KOPT-K1 (cell line): ENCODE results near the gene CHSY1.

ENCODE experiments used
- H3K27ac ChIP-seq: fragments of 200-600 bp; sonication (generic); 2 replicates; pipeline ENCODE4 v1.5.1; 2016; ENCODE audit warnings: antibody characterized with exemption, mild to moderate bottlenecking, low read depth, low read length; ENCODE audit not compliant: poor library complexity, severe bottlenecking
- H3K36me3 ChIP-seq: fragments of 200-600 bp; sonication (generic); 2 replicates; pipeline ENCODE4 v1.5.1; 2017; ENCODE audit warnings: antibody characterized with exemption, mild to moderate bottlenecking, low read length, moderate library complexity; ENCODE audit not compliant: insufficient read depth
- H3K9me3 ChIP-seq: fragments of 200-600 bp; sonication (generic); 2 replicates; pipeline ENCODE4 v1.5.1; 2017; ENCODE audit warnings: antibody characterized with exemption, low read length, mild to moderate bottlenecking; ENCODE audit not compliant: insufficient read depth, poor library complexity, severe bottlenecking

Gene CHSY1

DNA sequence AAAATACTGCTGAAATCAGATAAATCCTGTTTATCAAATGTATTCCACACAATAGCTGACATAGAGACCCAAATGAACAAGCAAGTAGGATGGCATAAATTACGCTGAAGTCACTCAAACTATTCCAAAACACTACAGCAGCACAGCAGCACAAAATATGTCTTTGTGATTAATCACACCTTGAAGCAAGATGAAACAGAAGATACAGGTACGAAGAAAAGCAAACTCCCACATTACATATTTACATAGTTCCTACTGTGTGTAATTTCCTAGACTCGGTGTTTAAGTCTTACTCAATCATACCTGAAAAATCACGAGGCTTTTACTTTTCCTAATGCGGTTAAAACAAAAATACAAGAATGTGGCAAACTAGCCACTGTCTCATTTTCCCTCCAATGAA is 38.3 kb downstream of the CHSY1 start:
- no peaks in the 10 kb centered on the region for H3K9me3 ChIP-seq
- no peak overlapping the region for H3K27ac ChIP-seq
- H3K36me3 ChIP-seq: peaks cover 16% of the 10 kb centered on the region

GRCh38 chr15:101213147-101213546 is 38.7 kb downstream of the CHSY1 start:
- Histone ChIP-seq H3K36me3 (peaks cover 16% of the 10 kb centered on the region), H3K9me3 (no peaks in the 10 kb centered on the region), H3K27ac (no peak overlapping the region)

GRCh38 chr15:101211897-101212296 is 40.0 kb downstream of the CHSY1 start:
- H3K36me3 ChIP-seq: peaks cover 8% of the 10 kb centered on the region
- no peaks in the 10 kb centered on the region for H3K9me3 ChIP-seq
- H3K27ac ChIP-seq: no peak overlapping the region

DNA sequence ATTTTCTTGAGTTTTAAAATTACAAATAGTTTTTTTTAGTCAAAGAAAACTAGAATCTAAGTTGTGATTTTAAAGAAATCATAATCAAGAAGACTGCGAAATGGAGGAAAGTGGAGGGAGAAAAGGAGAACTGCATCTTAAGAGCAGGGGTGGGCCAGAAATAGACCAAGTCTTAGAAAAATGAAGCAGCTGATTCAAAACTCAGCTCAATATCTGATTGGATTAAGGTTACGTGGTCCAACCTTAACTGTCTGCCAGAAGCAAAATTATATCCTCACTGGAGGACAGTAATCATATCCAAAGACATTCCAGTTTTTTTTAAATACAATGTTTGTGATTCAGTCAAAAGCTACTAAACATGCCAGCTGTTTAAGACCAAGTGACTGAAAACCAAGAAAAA is 41.4 kb downstream of the CHSY1 start:
- H3K9me3 ChIP-seq: no peaks in the 10 kb centered on the region
- H3K27ac ChIP-seq: no peak overlapping the region
- H3K36me3 ChIP-seq: peaks cover 8% of the 10 kb centered on the region

GRCh38 chr15:101210058-101210457 is 41.8 kb downstream of the CHSY1 start:
- H3K27ac ChIP-seq: no peak overlapping the region
- H3K36me3 ChIP-seq: peaks cover 8% of the 10 kb centered on the region
- H3K9me3 ChIP-seq: no peaks in the 10 kb centered on the region

- H3K27ac ChIP-seq: no peak overlapping the region
- no peaks in the 10 kb centered on the region for H3K9me3 ChIP-seq
- peaks cover 7% of the 10 kb centered on the region for H3K36me3 ChIP-seq
These were observed 42.5 kb downstream of the CHSY1 start for GRCh38 chr15:101209285-101209845.

GRCh38 chr15:101207867-101208288 is 44.0 kb downstream of the CHSY1 start:
- no peaks in the 10 kb centered on the region for H3K36me3 ChIP-seq

GRCh38 chr15:101206176-101206591 is 45.7 kb downstream of the CHSY1 start:
- no peaks in the 10 kb centered on the region for H3K36me3 ChIP-seq
- peak overlapping the region; percentile 62 for H3K27ac ChIP-seq
- H3K9me3 ChIP-seq: no peaks in the 10 kb centered on the region

More at GRCh38 chr15:101207867-101208288, 44.0 kb downstream of the CHSY1 start:
- Histone ChIP-seq H3K9me3 (no peaks in the 10 kb centered on the region), H3K27ac (no peak overlapping the region)

GRCh38 chr15:101204739-101205535 is 46.9 kb downstream of the CHSY1 start:
- no peaks in the 10 kb centered on the region for H3K9me3 ChIP-seq
- H3K27ac ChIP-seq: peak overlapping the region; percentile 62
- H3K36me3 ChIP-seq: no peaks in the 10 kb centered on the region

DNA sequence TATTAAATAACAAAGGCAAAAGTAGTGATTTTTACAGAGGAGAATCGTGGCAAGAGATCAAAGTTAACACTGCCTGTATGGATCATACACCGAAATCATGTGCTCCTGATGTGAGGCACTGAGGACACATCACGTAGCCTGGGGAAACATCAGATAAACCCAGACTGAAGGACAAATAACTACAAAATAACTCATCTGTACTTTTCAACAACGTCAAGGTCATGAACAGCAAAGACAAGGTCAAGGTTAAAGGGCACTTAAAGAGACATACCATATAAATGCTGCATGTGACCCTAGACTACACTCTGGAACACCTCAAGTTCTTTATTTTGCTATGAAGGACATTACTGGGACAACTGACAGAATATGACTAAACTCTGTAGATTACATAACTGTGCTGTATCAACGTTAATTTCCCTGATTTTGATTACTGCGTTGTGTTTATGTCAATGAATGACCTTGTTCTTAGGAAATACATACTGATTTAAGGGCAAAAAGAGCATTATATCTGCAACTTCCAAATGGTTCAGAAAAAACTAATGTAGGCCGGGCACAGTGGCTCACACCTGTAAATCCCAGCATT is 48.1 kb downstream of the CHSY1 start:
- Histone ChIP-seq H3K36me3 (no peaks in the 10 kb centered on the region), H3K27ac (peak overlapping the region; percentile 38), H3K9me3 (no peaks in the 10 kb centered on the region)

DNA sequence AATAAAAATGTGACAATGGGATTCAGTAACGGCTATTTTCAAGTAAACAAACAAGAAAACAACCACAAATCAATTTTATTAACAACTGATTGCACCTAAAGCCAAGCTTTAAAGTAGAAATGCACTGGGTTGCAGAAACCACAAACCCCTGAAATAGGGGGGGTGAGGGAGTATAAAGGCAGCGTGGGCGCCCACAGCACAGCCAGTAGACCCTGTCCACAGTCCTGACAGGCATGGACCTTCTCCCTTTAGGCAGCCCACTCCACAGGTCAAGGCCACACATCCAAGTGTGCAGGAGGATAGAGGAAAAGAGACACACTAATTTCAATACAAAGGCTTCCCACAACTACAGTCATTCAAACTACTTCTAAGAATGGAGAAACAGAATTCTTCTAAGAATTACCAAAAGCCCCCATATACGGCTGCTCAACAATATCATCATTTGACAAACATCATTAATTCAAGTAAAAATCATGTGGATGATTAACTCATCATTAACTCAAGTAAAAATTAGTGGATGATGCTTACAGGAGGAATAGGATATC is 48.7 kb downstream of the CHSY1 start:
- no peaks in the 10 kb centered on the region for H3K9me3 ChIP-seq
- peak overlapping the region; percentile 38 for H3K27ac ChIP-seq
- no peaks in the 10 kb centered on the region for H3K36me3 ChIP-seq

DNA sequence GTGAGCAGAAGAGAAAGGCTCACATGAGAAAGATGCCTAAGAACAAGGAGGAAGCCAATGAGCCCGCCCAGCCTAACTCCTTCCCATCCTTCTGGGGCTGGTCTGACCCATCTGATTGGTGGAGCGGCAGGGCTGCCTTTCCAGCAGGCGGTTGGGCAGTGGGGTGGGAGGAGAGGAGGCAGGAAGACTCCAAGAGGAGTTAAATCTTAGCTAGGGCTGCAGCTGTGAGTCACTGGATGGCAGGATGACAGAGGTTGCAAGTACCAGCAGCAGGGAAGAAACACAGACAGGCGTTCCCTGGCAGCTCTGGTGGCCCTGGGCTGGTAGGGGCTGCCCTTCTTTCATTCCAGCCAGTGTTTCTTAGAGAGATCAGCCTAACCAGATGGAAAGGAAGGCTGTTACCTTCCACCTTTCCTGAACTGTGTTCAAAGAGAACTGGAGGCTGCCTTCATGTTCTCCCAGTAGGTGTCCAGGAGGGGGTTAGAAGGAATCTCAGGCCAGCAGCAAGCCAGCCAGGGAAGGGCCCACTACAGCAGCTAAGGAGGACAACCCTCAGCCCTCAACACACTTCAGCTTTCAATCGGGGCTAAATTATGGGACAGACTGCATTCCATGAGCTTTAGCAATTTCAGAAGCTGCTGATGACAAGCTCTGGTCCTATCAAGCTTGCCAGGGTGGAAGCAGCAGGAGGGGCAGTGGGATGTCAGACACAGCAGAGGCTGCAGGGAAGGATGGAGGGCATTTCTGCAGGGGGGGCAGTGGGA is 50.3 kb downstream of the CHSY1 start:
- H3K27ac ChIP-seq: no peak overlapping the region

DNA sequence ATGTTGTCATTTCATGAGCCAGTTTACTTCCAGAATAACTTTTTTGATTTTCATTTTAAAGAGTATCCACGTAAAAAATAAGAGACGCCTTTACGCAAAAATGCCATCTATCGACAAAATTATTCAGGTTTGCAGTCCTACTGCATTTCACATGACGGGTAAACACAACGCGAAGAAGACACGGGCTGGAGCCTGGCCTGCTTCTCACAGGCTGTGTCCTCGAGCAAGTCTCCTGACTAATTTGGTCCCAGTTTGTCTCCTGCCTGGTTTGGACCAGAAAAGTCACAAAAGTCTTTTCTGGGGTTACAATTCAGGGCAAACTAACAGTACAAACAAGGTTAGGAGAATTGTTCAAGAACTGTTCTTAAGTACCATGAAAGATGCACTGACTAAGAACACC is 51.7 kb downstream of the CHSY1 start:
- no peaks in the 10 kb centered on the region for H3K9me3 ChIP-seq
- H3K36me3 ChIP-seq: no peaks in the 10 kb centered on the region
- H3K27ac ChIP-seq: peak overlapping the region; percentile 36

More for the DNA sequence above, 50.3 kb downstream of the CHSY1 start:
- no peaks in the 10 kb centered on the region for H3K9me3 ChIP-seq
- H3K36me3 ChIP-seq: no peaks in the 10 kb centered on the region

DNA sequence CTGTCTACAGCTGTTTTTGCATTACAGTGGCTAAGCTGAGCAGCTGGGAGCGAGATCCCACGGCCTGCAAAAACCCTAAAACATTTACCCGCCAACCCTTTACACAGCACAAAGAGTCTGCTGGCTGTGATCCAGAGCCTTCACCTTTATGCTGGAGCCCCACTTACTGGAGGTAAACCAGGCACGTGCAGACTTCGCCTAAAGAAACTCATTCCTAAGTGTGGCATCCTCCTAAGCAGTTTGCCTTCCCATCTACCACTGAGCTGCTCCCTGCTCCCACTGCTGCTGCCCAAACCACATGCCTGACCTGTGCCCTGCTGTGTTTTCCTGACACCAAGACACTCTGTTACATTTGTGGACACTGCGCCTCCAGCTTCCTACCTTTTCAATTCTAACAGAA is 53.0 kb downstream of the CHSY1 start:
- no peaks in the 10 kb centered on the region for H3K36me3 ChIP-seq
- H3K27ac ChIP-seq: peak overlapping the region; percentile 36
- no peaks in the 10 kb centered on the region for H3K9me3 ChIP-seq
